GM10248 (cell line): ENCODE measurements around the gene SLC1A3.
"Not testable (repeated sequence)": the region's sequence is repeated elsewhere in the genome, so short reads cannot be mapped to it uniquely, and the experiment has no call there.

Experiments
- CTCF ChIA-PET: fragments of 300-600 bp; sonication (Branson Sonifier 250); formaldehyde crosslinking; extraction: SDS; loops from one replicate; lab custom pipeline; 2021; ENCODE audit warnings: antibody characterized with exemption; lab: Yijun Ruan, JAX
- POLR2A ChIA-PET: fragments of 350-650 bp; sonication (Branson Sonifier 250); formaldehyde crosslinking; extraction: SDS; loops from one replicate; lab custom pipeline; 2020; ENCODE audit warnings: antibody characterized with exemption; lab: Yijun Ruan, JAX
- DNase-seq: peaks from one replicate; pipeline ENCODE4 v3.0.0; 2012; ENCODE audit errors: extremely low spot score
- TF ChIP-seq, protein P1 (sequence below): IDR thresholded peaks from 2 replicates; pipeline ENCODE4 v1.5.1; 2012; ENCODE audit warnings: mild to moderate bottlenecking, low read depth; ENCODE audit errors: extremely low read depth, missing control alignments, control extremely low read depth

SLC1A3 gene

DNA sequence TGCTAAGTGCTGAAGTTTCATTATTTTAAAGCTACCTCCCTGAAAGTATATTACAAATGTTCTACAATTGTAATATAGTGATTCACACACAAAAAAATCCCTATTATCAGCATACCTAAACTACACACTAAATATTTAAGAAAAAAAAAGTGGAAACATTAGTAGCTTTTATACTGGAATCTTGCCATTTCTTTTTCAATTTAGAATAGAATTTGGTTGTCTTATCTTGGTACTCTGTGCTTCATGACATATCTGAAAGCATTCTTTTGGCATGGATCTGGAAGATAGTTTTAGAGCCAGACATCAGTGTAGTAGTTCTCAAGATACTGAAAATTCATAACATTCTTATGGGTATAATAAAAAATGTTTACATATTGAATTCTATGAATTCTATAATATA is 35.0 kb downstream of the SLC1A3 start:
- no peak for DNase-seq
- TF ChIP-seq, protein P1, sequence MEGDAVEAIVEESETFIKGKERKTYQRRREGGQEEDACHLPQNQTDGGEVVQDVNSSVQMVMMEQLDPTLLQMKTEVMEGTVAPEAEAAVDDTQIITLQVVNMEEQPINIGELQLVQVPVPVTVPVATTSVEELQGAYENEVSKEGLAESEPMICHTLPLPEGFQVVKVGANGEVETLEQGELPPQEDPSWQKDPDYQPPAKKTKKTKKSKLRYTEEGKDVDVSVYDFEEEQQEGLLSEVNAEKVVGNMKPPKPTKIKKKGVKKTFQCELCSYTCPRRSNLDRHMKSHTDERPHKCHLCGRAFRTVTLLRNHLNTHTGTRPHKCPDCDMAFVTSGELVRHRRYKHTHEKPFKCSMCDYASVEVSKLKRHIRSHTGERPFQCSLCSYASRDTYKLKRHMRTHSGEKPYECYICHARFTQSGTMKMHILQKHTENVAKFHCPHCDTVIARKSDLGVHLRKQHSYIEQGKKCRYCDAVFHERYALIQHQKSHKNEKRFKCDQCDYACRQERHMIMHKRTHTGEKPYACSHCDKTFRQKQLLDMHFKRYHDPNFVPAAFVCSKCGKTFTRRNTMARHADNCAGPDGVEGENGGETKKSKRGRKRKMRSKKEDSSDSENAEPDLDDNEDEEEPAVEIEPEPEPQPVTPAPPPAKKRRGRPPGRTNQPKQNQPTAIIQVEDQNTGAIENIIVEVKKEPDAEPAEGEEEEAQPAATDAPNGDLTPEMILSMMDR = no peak
- CTCF ChIA-PET = interaction anchor here (1.0 to 2.2 kb wide), 4 partner anchors 9 to 57 kb away, joined by 3 to 8 read pairs (median 4); no protein-coding TSS in a partner anchor
- POLR2A ChIA-PET = no interaction called here

DNA sequence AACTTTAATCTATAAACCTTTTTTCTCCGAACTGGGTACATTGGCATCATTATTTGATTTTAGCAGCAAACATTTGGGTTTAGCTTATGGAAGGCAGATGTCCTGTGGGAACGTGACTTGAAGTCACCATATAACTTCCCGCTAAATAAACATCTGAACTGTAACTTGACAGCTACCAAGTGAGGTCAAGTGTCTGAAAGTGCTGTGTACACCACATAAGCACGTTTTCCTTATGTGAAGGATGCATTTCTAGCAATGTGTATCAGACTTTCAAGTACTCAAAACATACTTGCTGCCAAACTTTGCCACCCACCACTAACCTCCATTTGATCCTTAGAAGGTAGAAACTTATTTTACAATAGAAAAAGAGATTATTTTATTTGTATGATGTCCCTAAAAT is 35.7 kb downstream of the SLC1A3 start:
- POLR2A ChIA-PET = no interaction called here
- TF ChIP-seq, protein P1 = no peak
- CTCF ChIA-PET = interaction anchor here (1.0 to 2.2 kb wide), 2 partner anchors 11 to 58 kb away, joined by 3 to 8 read pairs; no protein-coding TSS in a partner anchor
- no peak for DNase-seq

DNA sequence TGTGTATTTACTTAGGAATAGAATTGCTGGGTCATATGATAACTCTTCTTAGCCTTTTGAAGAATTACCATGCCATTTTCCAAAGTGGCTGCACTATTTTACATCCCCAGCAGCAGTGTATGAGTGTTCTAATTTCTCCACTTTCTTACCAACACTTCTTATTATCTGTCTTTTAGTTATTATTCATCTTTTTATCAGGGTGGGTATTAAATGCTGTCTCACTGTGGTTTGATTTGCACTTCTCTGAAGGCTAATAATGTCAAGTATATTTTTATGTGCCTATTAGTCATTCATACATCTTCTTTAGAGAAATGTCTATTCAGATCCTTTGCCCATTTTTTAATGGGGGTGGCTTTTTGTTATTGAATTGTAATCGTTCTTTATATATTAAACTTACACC is 36.8 kb downstream of the SLC1A3 start:
- POLR2A ChIA-PET = no interaction called here
- DNase-seq = no peak
- CTCF ChIA-PET = no interaction called here

DNA sequence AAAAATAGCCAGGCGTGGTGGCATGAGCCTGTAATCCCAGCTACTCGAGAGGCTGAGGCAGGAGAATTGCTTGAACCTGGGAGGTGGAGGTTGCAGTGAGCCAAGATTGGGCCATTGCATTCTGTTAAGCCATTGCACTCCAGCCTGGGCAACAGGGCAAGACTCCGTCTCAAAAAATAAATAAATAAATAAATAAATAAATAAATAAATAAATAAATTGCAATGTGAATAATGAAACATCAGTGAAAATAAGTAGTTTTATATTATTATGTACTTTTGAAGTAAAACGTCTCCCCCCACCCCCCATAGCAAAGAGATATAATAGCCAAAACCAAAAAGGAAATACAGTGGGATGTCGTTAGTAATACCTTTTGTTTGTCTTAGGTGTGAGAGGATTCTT is 37.4 kb downstream of the SLC1A3 start:
- CTCF ChIA-PET, POLR2A ChIA-PET, DNase-seq: not testable (repeated sequence)

More for the DNA sequence above, 36.8 kb downstream of the SLC1A3 start:
- TF ChIP-seq, protein P1 = no peak

DNA sequence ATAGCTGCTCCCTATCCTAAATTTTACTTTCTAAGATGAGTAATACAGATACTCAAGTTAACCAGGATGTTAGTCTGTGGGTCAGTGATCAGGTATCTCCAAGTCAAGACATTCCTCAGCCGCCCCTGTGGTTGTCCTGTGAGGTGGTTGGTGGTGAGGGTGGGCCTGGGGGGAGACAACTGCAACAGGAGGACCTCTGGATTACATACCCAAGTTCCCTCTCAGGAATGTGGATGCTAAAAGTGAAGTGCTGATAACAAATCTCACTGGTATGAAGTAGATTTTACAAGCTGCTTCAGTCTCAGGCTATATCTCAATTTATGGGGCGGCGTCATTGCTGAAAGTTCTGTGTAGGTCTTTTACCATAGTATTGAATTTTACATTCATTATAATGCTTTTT is 38.3 kb downstream of the SLC1A3 start:
- ChIA-PET CTCF (interaction anchor here (2.5 kb wide), 1 partner anchor 9 kb away, joined by 9 read pairs; no protein-coding TSS in a partner anchor), POLR2A (no interaction called here)
- DNase-seq = no peak
- TF ChIP-seq, protein P1 = no peak

DNA sequence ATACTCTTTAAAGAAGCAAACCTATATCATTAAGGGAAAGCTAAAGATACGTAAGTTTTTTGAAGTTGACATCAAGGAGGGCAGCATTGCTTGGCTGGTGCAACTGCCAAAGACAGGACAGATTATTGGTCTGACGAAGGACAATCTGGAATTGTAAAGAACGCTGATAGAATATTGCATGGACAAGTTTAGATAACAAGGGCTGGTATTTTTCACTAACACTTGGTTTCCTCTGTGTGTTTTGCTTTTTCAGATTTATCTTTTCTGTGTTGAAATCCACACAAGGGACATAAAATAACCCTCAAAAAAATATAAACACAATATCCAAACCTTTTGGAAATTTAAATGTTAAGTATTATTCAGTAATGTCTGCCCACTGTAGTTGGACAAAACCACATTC is 39.7 kb downstream of the SLC1A3 start:
- TF ChIP-seq, protein P1 = no peak
- ChIA-PET CTCF (interaction anchor here (0.8 to 2.5 kb wide), 2 partner anchors 11 to 381 kb away, joined by 3 to 9 read pairs; no protein-coding TSS in a partner anchor), POLR2A (no interaction called here)
- DNase-seq = no peak

DNA sequence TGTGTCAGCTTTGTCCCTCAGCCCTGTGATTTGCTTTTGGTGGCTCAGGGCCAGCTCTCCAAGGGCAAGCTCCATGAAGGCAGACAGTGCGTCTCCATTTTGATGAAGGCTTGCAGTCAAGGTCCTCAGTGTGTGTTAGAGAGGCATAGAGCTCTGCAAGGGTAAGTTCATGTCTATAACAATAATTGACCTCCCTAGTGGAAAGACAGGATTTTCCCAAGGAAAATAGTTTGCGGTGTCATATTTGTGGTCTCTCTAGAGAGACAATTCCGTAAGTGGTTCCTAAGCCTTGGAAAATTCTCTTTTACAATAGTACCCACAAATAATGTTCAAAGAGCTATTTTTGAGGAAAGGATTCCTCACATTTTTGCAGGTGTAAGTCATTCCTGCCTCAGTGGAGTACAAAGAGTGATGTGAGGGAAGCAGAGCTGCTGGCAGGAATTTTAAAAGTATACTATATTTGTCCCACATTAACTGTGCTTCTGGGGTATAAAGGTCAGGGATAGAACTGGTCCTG is 40.2 kb downstream of the SLC1A3 start:
- TF ChIP-seq, protein P1 = no peak
- no peak for DNase-seq
- ChIA-PET POLR2A (no interaction called here), CTCF (interaction anchor here (0.8 to 2.5 kb wide), 2 partner anchors 11 to 381 kb away, joined by 3 to 9 read pairs; no protein-coding TSS in a partner anchor)
